SU-DHL-6 (cell line): Measurements from ENCODE around the gene CBL.
"Not testable (repeated sequence)": the region's sequence is repeated elsewhere in the genome, so short reads cannot be mapped to it uniquely, and the experiment has no call there.

Experiments
- H2AFZ ChIP-seq: fragments of 200-600 bp; sonication (generic); 2 replicates; pipeline ENCODE4 v1.6.1; 2014; ENCODE audit warnings: low read depth, mild to moderate bottlenecking, moderate library complexity, mixed read lengths, antibody characterized with exemption, low read length; ENCODE audit not compliant: severe bottlenecking
- H3F3A ChIP-seq: fragments of 200-600 bp; shearing (Covaris generic); 2 replicates; pipeline ENCODE4 v1.6.0; 2016; ENCODE audit warnings: antibody characterized with exemption, mild to moderate bottlenecking; ENCODE audit not compliant: insufficient read depth
- H3K27ac ChIP-seq: fragments of 200-600 bp; sonication (generic); 2 replicates; pipeline ENCODE4 v1.5.1; 2016; ENCODE audit warnings: low read depth, mild to moderate bottlenecking, low read length, moderate library complexity, mixed read lengths
- H3K27me3 ChIP-seq: fragments of 200-600 bp; sonication (generic), shearing (Covaris generic); 2 replicates; pipeline ENCODE4 v1.6.0; 2014; ENCODE audit warnings: mild to moderate bottlenecking, low read length
- H3K36me3 ChIP-seq: fragments of 200-600 bp; sonication (generic); 2 replicates; pipeline ENCODE4 v1.6.1; 2014; ENCODE audit warnings: mild to moderate bottlenecking, low read length, mixed read lengths
- H3K4me2 ChIP-seq: fragments of 300-600, 200-600 bp; shearing (Covaris generic), sonication (generic); 2 replicates; pipeline ENCODE4 v1.6.0; 2014; ENCODE audit warnings: low read length, low read depth, mild to moderate bottlenecking; ENCODE audit not compliant: poor library complexity, severe bottlenecking
- H3K4me3 ChIP-seq: fragments of 200-600 bp; sonication (generic); 2 replicates; pipeline ENCODE4 v1.5.1; 2014; ENCODE audit warnings: antibody characterized with exemption, low read length, mild to moderate bottlenecking, mixed read lengths; ENCODE audit not compliant: insufficient read depth, poor library complexity, severe bottlenecking
- H3K79me2 ChIP-seq: fragments of 200-600 bp; sonication (generic); 2 replicates; pipeline ENCODE4 v1.6.1; 2014; ENCODE audit warnings: mild to moderate bottlenecking, low read length, moderate library complexity; ENCODE audit not compliant: insufficient read depth
- H3K9ac ChIP-seq: fragments of 200-600 bp; sonication (generic); 2 replicates; pipeline ENCODE4 v1.7.0; 2014; ENCODE audit warnings: mild to moderate bottlenecking, low read length
- H3K9me2 ChIP-seq: fragments of 200-600 bp; sonication (generic); replicated peaks from 2 replicates; pipeline ENCODE4 v1.6.1; 2014; ENCODE audit warnings: low read length; ENCODE audit not compliant: insufficient read depth
- H3K9me3 ChIP-seq: fragments of 200-600 bp; sonication (generic); 2 replicates; pipeline ENCODE4 v1.6.1; 2014; ENCODE audit warnings: low read length, mixed read lengths; ENCODE audit not compliant: insufficient read depth
- H4K20me1 ChIP-seq: fragments of 200-600 bp; sonication (generic); 2 replicates; pipeline ENCODE4 v1.6.1; 2014; ENCODE audit warnings: low read depth, mild to moderate bottlenecking, antibody characterized with exemption, low read length, moderate library complexity, mixed read lengths
- EZH2phosphoT487 ChIP-seq: fragments of 200-600 bp; sonication (generic), shearing (Covaris generic); conservative IDR thresholded peaks from 2 replicates; pipeline ENCODE4 v1.6.1; 2018; ENCODE audit warnings: mild to moderate bottlenecking, antibody characterized with exemption, low read length, moderate library complexity, mixed read lengths
- TF ChIP-seq, protein P1 (sequence below): fragments of 200-600 bp; sonication (generic); IDR thresholded peaks from one replicate; pipeline ENCODE4 v1.5.1; 2017; ENCODE audit warnings: antibody characterized with exemption, mild to moderate bottlenecking, low read length, moderate library complexity; ENCODE audit not compliant: insufficient read depth, poor library complexity, severe bottlenecking

The CBL gene

DNA sequence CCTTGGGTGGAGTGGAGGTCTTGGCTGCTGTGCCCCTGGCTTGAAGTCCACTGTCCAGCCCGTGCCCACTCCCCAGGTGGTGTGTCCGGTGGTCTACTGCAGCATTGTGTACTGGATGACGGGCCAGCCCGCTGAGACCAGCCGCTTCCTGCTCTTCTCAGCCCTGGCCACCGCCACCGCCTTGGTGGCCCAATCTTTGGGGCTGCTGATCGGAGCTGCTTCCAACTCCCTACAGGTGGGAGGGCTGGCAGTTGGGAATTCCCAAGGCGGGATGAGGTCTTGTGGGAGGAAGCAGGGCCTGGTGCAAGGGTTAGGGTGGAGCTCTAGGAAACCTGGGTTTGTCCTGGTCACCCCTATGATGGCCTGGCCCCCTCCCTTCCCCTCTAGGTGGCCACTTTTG, 46.0 kb upstream of the CBL start:
- TF ChIP-seq, protein P1, sequence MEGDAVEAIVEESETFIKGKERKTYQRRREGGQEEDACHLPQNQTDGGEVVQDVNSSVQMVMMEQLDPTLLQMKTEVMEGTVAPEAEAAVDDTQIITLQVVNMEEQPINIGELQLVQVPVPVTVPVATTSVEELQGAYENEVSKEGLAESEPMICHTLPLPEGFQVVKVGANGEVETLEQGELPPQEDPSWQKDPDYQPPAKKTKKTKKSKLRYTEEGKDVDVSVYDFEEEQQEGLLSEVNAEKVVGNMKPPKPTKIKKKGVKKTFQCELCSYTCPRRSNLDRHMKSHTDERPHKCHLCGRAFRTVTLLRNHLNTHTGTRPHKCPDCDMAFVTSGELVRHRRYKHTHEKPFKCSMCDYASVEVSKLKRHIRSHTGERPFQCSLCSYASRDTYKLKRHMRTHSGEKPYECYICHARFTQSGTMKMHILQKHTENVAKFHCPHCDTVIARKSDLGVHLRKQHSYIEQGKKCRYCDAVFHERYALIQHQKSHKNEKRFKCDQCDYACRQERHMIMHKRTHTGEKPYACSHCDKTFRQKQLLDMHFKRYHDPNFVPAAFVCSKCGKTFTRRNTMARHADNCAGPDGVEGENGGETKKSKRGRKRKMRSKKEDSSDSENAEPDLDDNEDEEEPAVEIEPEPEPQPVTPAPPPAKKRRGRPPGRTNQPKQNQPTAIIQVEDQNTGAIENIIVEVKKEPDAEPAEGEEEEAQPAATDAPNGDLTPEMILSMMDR: no peak
- TF ChIP-seq EZH2phosphoT487: no peak
- Histone ChIP-seq H3K9me3 (no peaks in the 10 kb centered on the region), H3K9me2 (no peaks in the 10 kb centered on the region), H3K4me2 (no peak overlapping the region), H3F3A (no peaks in the 10 kb centered on the region), H3K4me3 (no peak overlapping the region), H3K27ac (no peak overlapping the region), H3K27me3 (no peaks in the 10 kb centered on the region), H2AFZ (no peak overlapping the region), H3K79me2 (no peaks in the 10 kb centered on the region), H3K36me3 (no peaks in the 10 kb centered on the region), H4K20me1 (no peaks in the 10 kb centered on the region), H3K9ac (no peak overlapping the region)

DNA sequence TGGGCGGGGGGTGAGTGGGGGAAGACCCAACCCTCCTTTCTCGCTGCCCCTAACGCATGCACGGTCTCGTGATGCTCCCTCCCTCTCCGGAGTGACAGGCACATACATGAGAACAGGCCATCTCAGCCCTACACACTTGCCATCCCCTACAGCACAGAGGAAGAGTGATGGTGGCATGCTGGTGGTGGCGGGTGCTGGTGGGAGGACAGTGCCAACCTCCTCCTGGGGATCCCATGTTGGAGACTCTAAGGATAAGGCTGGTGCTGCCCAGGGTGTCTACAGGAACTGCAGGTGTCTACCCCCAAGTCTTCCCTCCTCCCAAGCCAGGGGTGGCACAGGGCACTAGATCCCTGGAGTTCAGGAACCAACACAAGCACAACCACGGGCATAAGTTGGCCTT, 44.3 kb upstream of the CBL start:
- Histone ChIP-seq H3K9me2 (no peaks in the 10 kb centered on the region), H2AFZ (no peak overlapping the region), H3K27me3 (no peaks in the 10 kb centered on the region), H3F3A (no peaks in the 10 kb centered on the region), H4K20me1 (no peaks in the 10 kb centered on the region), H3K4me2 (no peak overlapping the region), H3K36me3 (no peaks in the 10 kb centered on the region), H3K4me3 (no peak overlapping the region), H3K27ac (no peak overlapping the region), H3K79me2 (no peaks in the 10 kb centered on the region), H3K9ac (no peak overlapping the region), H3K9me3 (no peaks in the 10 kb centered on the region)
- no peak for TF ChIP-seq EZH2phosphoT487
- TF ChIP-seq, protein P1: no peak

DNA sequence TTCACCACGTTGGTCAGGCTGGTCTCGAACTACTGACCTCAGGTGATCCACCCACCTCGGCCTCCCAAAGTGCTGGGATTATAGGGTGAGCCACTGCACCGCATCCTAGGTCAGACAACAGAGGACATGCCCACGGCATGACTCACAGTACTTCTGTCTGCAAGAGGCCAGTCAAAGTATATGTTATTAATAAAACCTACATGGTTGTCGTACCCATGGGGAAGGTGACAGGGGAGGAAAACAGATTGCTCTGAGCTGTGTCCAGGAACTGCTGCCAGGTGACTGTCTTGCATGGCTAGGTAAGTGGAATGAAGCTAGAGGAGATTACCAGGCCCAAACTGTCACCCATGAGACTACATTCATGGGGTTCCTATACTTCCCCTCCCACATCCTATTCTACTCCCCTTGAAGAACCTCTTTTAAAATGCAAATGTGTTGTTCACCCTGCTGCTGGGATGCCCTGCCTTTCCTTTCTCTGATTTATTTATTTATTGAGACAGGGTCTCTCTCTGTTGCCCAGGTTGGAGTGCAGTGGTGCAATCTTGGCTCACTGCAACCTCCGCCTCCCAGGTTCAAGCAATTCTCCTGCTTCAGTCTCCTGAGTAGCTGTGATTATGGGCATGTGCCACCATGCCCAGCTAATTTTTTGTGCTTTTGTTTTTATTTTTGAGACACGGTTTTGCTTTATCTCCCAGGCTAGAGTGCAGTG, 39.6 kb upstream of the CBL start:
- no peaks in the 10 kb centered on the region for H4K20me1 ChIP-seq
- no peaks in the 10 kb centered on the region for H3K79me2 ChIP-seq
- no peaks in the 10 kb centered on the region for H3K9me2 ChIP-seq
- H3K27me3 ChIP-seq: no peaks in the 10 kb centered on the region
- no peaks in the 10 kb centered on the region for H3F3A ChIP-seq
- no peak overlapping the region for H3K4me2 ChIP-seq
- H2AFZ ChIP-seq: no peak overlapping the region
- no peak overlapping the region for H3K4me3 ChIP-seq
- no peaks in the 10 kb centered on the region for H3K9me3 ChIP-seq
- TF ChIP-seq, protein P1: no peak
- TF ChIP-seq EZH2phosphoT487: no peak
- H3K36me3 ChIP-seq: no peaks in the 10 kb centered on the region
- no peak overlapping the region for H3K9ac ChIP-seq
- H3K27ac ChIP-seq: no peak overlapping the region

DNA sequence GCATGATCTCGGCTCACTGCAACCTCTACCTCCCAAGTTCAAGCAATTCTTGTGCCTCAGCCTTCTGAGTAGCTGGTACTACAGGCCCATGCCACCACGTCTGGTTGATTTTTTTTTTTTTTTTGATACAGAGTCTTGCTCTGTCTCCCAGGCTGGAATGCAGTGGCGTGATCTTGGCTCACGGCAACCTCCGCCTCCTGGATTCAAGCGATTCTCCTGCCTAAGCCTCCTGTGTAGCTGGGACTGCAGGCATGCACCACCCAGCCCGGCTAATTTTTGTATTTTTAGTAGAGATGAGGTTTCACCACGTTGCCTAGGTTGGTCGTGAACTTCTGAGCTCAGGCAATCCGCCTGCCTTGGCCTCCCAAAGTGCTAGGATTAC, 39.1 kb upstream of the CBL start:
- H3K4me2 ChIP-seq, H3K4me3 ChIP-seq, H3K79me2 ChIP-seq, H3K27me3 ChIP-seq, H4K20me1 ChIP-seq, H3F3A ChIP-seq, H3K9ac ChIP-seq, H3K9me2 ChIP-seq, H3K9me3 ChIP-seq, H3K36me3 ChIP-seq, H2AFZ ChIP-seq, H3K27ac ChIP-seq: not testable (repeated sequence)
